CD14-positive monocyte (primary cell): ENCODE results near the gene NPTX1. TPM values are rescaled to one million over a fixed set of nuclear protein-coding genes. Genes with fewer than 3 reads are reported as not detected.
A peak's percentile ranks its signal among the peaks of the same experiment; 100 is the strongest.

Source experiments
- DNase-seq, 3 donors: peaks; one replicate each; pipeline ENCODE4 v3.0.0-alpha.2; 2011 to 2022
- H2AFZ ChIP-seq: 2 replicates; pipeline ENCODE4 v1.6.0; 2012; ENCODE audit warnings: mild to moderate bottlenecking, low read depth, low read length, inconsistent platforms; ENCODE audit not compliant: insufficient read depth, poor library complexity, severe bottlenecking
- H3K27ac ChIP-seq, 2 donors: 1 replicate in 1 of 2; 2 replicates in 1 of 2; pipeline ENCODE4 v1.5.1; 2012 to 2013; ENCODE audit warnings: low read length in 2 of 2, control low read depth in 1 of 2, inconsistent platforms in 1 of 2, low read depth in 1 of 2, mild to moderate bottlenecking in 1 of 2
- H3K27me3 ChIP-seq, 2 donors: one replicate each; pipeline versions ENCODE4 v1.6.0 to v1.6.1; 2011 to 2013; ENCODE audit warnings: low read length in 2 of 2; ENCODE audit not compliant: control insufficient read depth in 2 of 2, insufficient read depth in 2 of 2
- H3K36me3 ChIP-seq, 2 donors: replicated peaks in 1 of 2; 1 replicate in 1 of 2; 2 replicates in 1 of 2; pipeline versions ENCODE4 v1.5.1 to v1.6.1; 2012 to 2013; ENCODE audit warnings: low read length in 2 of 2, control low read depth in 1 of 2, inconsistent platforms in 1 of 2, mild to moderate bottlenecking in 1 of 2; ENCODE audit not compliant: insufficient read depth in 2 of 2, control insufficient read depth in 1 of 2
- H3K4me1 ChIP-seq, 2 donors: 1 replicate in 1 of 2; 2 replicates in 1 of 2; pipeline versions ENCODE4 v1.5.1 to v1.6.1; 2012 to 2013; ENCODE audit warnings: low read length in 2 of 2, control low read depth in 1 of 2, inconsistent platforms in 1 of 2, mild to moderate bottlenecking in 1 of 2, moderate library complexity in 1 of 2; ENCODE audit not compliant: insufficient read depth in 2 of 2, control insufficient read depth in 1 of 2
- H3K4me2 ChIP-seq: replicated peaks from 2 replicates; pipeline ENCODE3; 2012; ENCODE audit warnings: low read length, moderate library complexity, mild to moderate bottlenecking; ENCODE audit not compliant: poor library complexity, severe bottlenecking; ENCODE audit errors: extremely low read depth
- H3K4me3 ChIP-seq, 3 experiments: fragments of 200-600 bp in 1 of 3; sonication (generic) in 1 of 3; replicated peaks in 1 of 3; 1 replicate in 2 of 3; 2 replicates in 1 of 3; pipeline ENCODE4 v1.5.1; 2011 to 2013; ENCODE audit warnings: low read length in 3 of 3, mild to moderate bottlenecking in 3 of 3, control low read depth in 2 of 3, low read depth in 2 of 3, inconsistent platforms in 1 of 3, moderate library complexity in 1 of 3
- H3K79me2 ChIP-seq: 2 replicates; pipeline ENCODE4 v1.6.0; 2012; ENCODE audit warnings: mild to moderate bottlenecking, control low read depth, inconsistent platforms, low read length, moderate library complexity; ENCODE audit not compliant: insufficient read depth
- H3K9ac ChIP-seq: 2 replicates; pipeline ENCODE4 v1.6.0; 2017; ENCODE audit warnings: low read length, mild to moderate bottlenecking; ENCODE audit not compliant: insufficient read depth, poor library complexity, severe bottlenecking
- H3K9me3 ChIP-seq, 2 donors: replicated peaks in 1 of 2; 1 replicate in 1 of 2; 2 replicates in 1 of 2; pipeline versions ENCODE4 v1.5.1 to v1.6.1; 2012 to 2013; ENCODE audit warnings: low read length in 2 of 2, control low read depth in 1 of 2; ENCODE audit not compliant: control insufficient read depth in 1 of 2, insufficient read depth in 1 of 2
- H4K20me1 ChIP-seq: 2 replicates; pipeline ENCODE4 v1.6.0; 2012; ENCODE audit warnings: mild to moderate bottlenecking, low read length, control low read depth, moderate library complexity; ENCODE audit not compliant: insufficient read depth
- H3K27ac Mint-ChIP-seq, 7 donors: one replicate each; pipeline ENCODE4 v1.8.0; 2020; ENCODE audit warnings: mild to moderate bottlenecking in 7 of 7, mixed read lengths in 7 of 7, moderate library complexity in 6 of 7, inconsistent platforms in 2 of 7
- H3K27me3 Mint-ChIP-seq, 3 donors: one replicate each; pipeline ENCODE4 v1.8.0; 2021 to 2022; ENCODE audit warnings: low read depth in 3 of 3, mild to moderate bottlenecking in 3 of 3, mixed read lengths in 3 of 3, moderate library complexity in 3 of 3, inconsistent platforms in 1 of 3
- H3K36me3 Mint-ChIP-seq, 2 donors: one replicate each; pipeline ENCODE4 v1.8.0; 2020; ENCODE audit warnings: mixed read lengths in 2 of 2, inconsistent platforms in 1 of 2, mild to moderate bottlenecking in 1 of 2
- H3K4me1 Mint-ChIP-seq: one replicate; pipeline ENCODE4 v1.8.0; 2020; ENCODE audit warnings: mild to moderate bottlenecking, mixed read lengths
- H3K4me3 Mint-ChIP-seq, 2 donors: one replicate each; pipeline ENCODE4 v1.8.0; 2020; ENCODE audit warnings: mild to moderate bottlenecking in 2 of 2, mixed read lengths in 2 of 2, moderate library complexity in 1 of 2
- H3K9me3 Mint-ChIP-seq, 7 donors: one replicate each; pipeline ENCODE4 v1.8.0; 2020 to 2022; ENCODE audit warnings: mixed read lengths in 7 of 7, mild to moderate bottlenecking in 6 of 7, moderate library complexity in 6 of 7, inconsistent platforms in 2 of 7
- CTCF ChIP-seq: fragments of 200-600 bp; IDR thresholded peaks from one replicate; pipeline ENCODE4 v1.8.0; 2022; ENCODE audit warnings: antibody characterized with exemption, mild to moderate bottlenecking
- WGBS: methylation state at CpG from one replicate; pipeline ENCODE4 v1.1.5; 2013; ENCODE audit warnings: missing lambda C conversion rate; ENCODE audit not compliant: insufficient coverage; 5-methylcytosine and 5-hydroxymethylcytosine counted together
- intact Hi-C, 2 donors: fragments of 100-400 bp; cut with micrococcal nuclease; formaldehyde crosslinking; loops; one replicate each; pipeline versions ENCODE4 v1.15.0 to v1.15.1; 2023
- polyA plus RNA-seq, 3 donors: library from polyadenylated mRNA; depleted of rRNA in 1 of 3; unstranded in 2 of 3; stranded (reverse) in 1 of 3; fragments of 300-500 nt in 2 of 3; fragments of >200 nt in 1 of 3; fragmentation: Illumina TruSeq in 2 of 3; gene quantifications; 1 replicate in 2 of 3; 2 replicates in 1 of 3; pipeline ENCODE4 v1.2.3, GENCODE V29; 2012 to 2021

NPTX1 gene
- polyA plus RNA-seq, 3 donors = not detected

- Histone ChIP-seq H3K4me2 (peak overlapping the region; percentile 94), H3K4me1 (peaks cover 23 to 35% of the 10 kb centered on the region in 2 donors), H3K27ac (peak overlapping the region; percentile 65 to 92), H4K20me1 (no peaks in the 10 kb centered on the region), H3K9ac (peak overlapping the region; percentile 94), H3K79me2 (no peaks in the 10 kb centered on the region), H3K4me3 (peak overlapping the region; percentile 45 to 85 (median 47)), H3K36me3 (no peaks in the 10 kb centered on the region), H3K9me3 (no peaks in the 10 kb centered on the region), H2AFZ (peak overlapping the region; percentile 96), H3K27me3 (peaks cover 0 to 2% of the 10 kb centered on the region in 2 donors)
- peak overlapping the region; percentile 89 to 96 (median 94) for H3K27ac Mint-ChIP-seq
- H3K27me3 Mint-ChIP-seq = peaks cover 10 to 28% (median 22%) of the 10 kb centered on the region in 3 donors
- peaks cover 2 to 9% (median 6%) of the 10 kb centered on the region in 7 donors for H3K9me3 Mint-ChIP-seq
- peaks cover 28% of the 10 kb centered on the region for H3K4me1 Mint-ChIP-seq
- DNase-seq = peak; percentile 35 to 67 (median 53)
- no peaks in the 10 kb centered on the region for H3K36me3 Mint-ChIP-seq
- WGBS = under 1% methylated on average over 16 of the region's 20 CpGs
- intact Hi-C loops = loop anchor here in 1 of 2 donors (2.0 kb wide), 1 partner anchor 41 kb away; the partner anchor contains the start of gene ENDOV
- peak overlapping the region; percentile 86 to 94 for H3K4me3 Mint-ChIP-seq
- TF ChIP-seq CTCF = no peak
Measured at GRCh38 chr17:80455336-80455710, 21.1 kb downstream of the NPTX1 start.

GRCh38 chr17:80454557-80455335 is 21.7 kb downstream of the NPTX1 start:
- Histone ChIP-seq H3K4me3 (peak overlapping the region; percentile 45 to 85 (median 61)), H3K27ac (peak overlapping the region; percentile 70 to 92), H3K9me3 (no peaks in the 10 kb centered on the region), H3K4me1 (peaks cover 23 to 35% of the 10 kb centered on the region in 2 donors), H3K79me2 (no peaks in the 10 kb centered on the region), H4K20me1 (no peaks in the 10 kb centered on the region), H3K36me3 (no peaks in the 10 kb centered on the region), H3K27me3 (peaks cover 0 to 2% of the 10 kb centered on the region in 2 donors), H3K9ac (peak overlapping the region; percentile 94), H3K4me2 (peak overlapping the region; percentile 94), H2AFZ (peak overlapping the region; percentile 96)
- no peaks in the 10 kb centered on the region for H3K36me3 Mint-ChIP-seq
- intact Hi-C loops = loop anchor here (2.0 to 5.0 kb wide), 2 partner anchors 37 to 40 kb away; partner anchors contain the start of gene ENDOV (in 2 of the 2)
- peak overlapping the region; percentile 89 to 96 (median 94) for H3K27ac Mint-ChIP-seq
- peak; percentile 93 to 95 (median 93) for DNase-seq
- H3K4me1 Mint-ChIP-seq = peaks cover 28% of the 10 kb centered on the region
- peaks cover 7 to 24% (median 18%) of the 10 kb centered on the region in 3 donors for H3K27me3 Mint-ChIP-seq
- no peak for TF ChIP-seq CTCF
- H3K9me3 Mint-ChIP-seq = peaks cover 2 to 9% (median 6%) of the 10 kb centered on the region in 7 donors
- WGBS = 0% methylated on average over 88 of the region's 88 CpGs
- peak overlapping the region; percentile 86 to 95 for H3K4me3 Mint-ChIP-seq
